Measurements from ENCODE around the gene CEACAM21. TPM values are rescaled to one million over a fixed set of nuclear protein-coding genes. Genes with fewer than 3 reads are reported as not detected.
A peak's percentile ranks its signal among the peaks of the same experiment; 100 is the strongest.

CEACAM21 gene
- total RNA-seq, 3 donors from 2014 or later (not counting 1 experiment from before 2014, with no cell fraction given): 26.8 to 46.6 (median 33.6) TPM

DNA sequence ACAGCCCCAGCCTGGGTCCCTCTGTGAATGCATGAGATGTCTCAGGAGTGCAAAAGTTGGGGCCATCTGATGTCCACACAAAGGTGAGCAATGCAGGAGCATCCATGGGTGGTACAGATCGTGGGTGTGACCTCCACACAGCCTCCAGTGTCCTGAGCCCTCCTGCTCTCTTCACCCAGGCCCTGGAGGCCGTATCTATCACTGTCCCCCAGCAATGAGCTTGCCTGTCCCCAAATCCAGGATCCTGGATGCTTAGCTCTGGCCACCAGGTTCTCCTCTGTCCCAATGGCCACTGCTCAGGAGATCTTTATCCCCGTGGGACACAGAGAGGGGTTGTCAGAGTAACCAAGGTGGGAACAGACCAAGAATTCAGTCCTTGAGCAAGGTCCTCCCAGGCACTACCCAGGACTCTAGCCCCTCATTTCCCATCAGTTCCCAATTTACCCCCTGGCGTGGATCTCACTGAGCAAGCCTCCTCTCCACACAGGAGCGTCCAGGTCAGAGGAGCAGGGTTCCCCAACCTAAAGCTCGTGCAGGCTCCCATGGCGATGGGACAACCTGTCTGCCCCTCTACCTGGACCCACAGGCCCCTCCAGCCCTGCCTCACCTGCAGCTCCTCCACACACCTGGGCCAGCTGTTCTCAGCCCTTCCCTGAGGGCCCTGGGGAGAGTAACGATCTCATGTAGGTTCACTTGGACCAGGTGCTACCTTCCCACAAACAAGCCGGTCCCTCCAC is 11.3 kb downstream of the CEACAM21 start:
- intact Hi-C loops (cut with micrococcal nuclease): no loop called here
- ATAC-seq (no peak), DNase-seq (no peak)
- H3K4me3 Mint-ChIP-seq: no peak overlapping the region
- 88% methylated on average over 9 of the region's 9 CpGs for WGBS (ENCODE audit: insufficient coverage)
- Histone ChIP-seq H3K27me3 (ENCODE audit: control insufficient read depth, insufficient read depth, low read length) (no peaks in the 10 kb centered on the region), H3K4me1 (ENCODE audit: control insufficient read depth, insufficient read depth, low read length) (peaks cover 6% of the 10 kb centered on the region), H3K9me3 (ENCODE audit: control insufficient read depth, insufficient read depth, low read length) (peaks cover 2% of the 10 kb centered on the region), H3K27ac (ENCODE audit: low read length) (no peak overlapping the region), H3K36me3 (ENCODE audit: control insufficient read depth, insufficient read depth, low read length) (peaks cover 42% of the 10 kb centered on the region), H3K4me3 (ENCODE audit: low read length) (no peak overlapping the region)
- H3K27me3 Mint-ChIP-seq (ENCODE audit: low read depth in 2 of 2): peaks cover 0 to 1% of the 10 kb centered on the region in 2 donors
- no peaks in the 10 kb centered on the region for H3K9me3 Mint-ChIP-seq
- H3K36me3 Mint-ChIP-seq: peaks cover 14% of the 10 kb centered on the region
- H3K27ac Mint-ChIP-seq: no peak overlapping the region
- TF ChIP-seq, protein P1, sequence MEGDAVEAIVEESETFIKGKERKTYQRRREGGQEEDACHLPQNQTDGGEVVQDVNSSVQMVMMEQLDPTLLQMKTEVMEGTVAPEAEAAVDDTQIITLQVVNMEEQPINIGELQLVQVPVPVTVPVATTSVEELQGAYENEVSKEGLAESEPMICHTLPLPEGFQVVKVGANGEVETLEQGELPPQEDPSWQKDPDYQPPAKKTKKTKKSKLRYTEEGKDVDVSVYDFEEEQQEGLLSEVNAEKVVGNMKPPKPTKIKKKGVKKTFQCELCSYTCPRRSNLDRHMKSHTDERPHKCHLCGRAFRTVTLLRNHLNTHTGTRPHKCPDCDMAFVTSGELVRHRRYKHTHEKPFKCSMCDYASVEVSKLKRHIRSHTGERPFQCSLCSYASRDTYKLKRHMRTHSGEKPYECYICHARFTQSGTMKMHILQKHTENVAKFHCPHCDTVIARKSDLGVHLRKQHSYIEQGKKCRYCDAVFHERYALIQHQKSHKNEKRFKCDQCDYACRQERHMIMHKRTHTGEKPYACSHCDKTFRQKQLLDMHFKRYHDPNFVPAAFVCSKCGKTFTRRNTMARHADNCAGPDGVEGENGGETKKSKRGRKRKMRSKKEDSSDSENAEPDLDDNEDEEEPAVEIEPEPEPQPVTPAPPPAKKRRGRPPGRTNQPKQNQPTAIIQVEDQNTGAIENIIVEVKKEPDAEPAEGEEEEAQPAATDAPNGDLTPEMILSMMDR (IDR thresholded peaks at IDR 0.05): no peak
- peaks cover 0 to 17% of the 10 kb centered on the region in 2 donors for H3K4me1 Mint-ChIP-seq

DNA sequence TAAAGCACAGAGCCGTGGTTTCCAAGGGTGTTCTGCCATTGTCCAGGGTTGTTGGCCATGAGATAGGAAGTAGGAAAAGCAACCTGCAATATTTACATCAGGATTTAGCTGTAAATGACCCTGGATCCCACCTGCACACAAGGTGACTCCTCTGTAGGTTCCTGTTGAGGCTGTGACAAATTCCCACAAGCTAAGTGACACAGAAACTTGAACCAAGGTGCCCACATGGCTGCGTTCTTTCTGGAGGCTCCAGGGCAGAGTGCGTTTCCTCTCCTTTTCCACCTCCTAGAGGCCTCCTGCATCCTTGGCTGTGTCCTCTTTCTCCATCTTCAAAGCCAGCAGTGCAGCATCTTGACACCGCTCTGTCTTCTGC is 11.9 kb downstream of the CEACAM21 start:
- Histone ChIP-seq H3K4me3 (ENCODE audit: low read length) (no peak overlapping the region), H3K4me1 (ENCODE audit: control insufficient read depth, insufficient read depth, low read length) (peaks cover 6% of the 10 kb centered on the region), H3K27me3 (ENCODE audit: control insufficient read depth, insufficient read depth, low read length) (no peaks in the 10 kb centered on the region), H3K27ac (ENCODE audit: low read length) (no peak overlapping the region), H3K36me3 (ENCODE audit: control insufficient read depth, insufficient read depth, low read length) (peaks cover 41% of the 10 kb centered on the region), H3K9me3 (ENCODE audit: control insufficient read depth, insufficient read depth, low read length) (no peaks in the 10 kb centered on the region)
- Mint-ChIP-seq H3K4me3 (no peak overlapping the region), H3K27ac (no peak overlapping the region), H3K4me1 (peaks cover 0 to 17% of the 10 kb centered on the region in 2 donors), H3K9me3 (no peaks in the 10 kb centered on the region), H3K27me3 (ENCODE audit: low read depth in 2 of 2) (peaks cover 0 to 5% of the 10 kb centered on the region in 2 donors), H3K36me3 (peaks cover 8% of the 10 kb centered on the region)
- TF ChIP-seq, protein P1 (IDR thresholded peaks at IDR 0.05): no peak
- DNase-seq (no peak), ATAC-seq (no peak)
- intact Hi-C loops (cut with micrococcal nuclease): no loop called here
- 94% methylated on average over 4 of the region's 4 CpGs for WGBS (ENCODE audit: insufficient coverage)

DNA sequence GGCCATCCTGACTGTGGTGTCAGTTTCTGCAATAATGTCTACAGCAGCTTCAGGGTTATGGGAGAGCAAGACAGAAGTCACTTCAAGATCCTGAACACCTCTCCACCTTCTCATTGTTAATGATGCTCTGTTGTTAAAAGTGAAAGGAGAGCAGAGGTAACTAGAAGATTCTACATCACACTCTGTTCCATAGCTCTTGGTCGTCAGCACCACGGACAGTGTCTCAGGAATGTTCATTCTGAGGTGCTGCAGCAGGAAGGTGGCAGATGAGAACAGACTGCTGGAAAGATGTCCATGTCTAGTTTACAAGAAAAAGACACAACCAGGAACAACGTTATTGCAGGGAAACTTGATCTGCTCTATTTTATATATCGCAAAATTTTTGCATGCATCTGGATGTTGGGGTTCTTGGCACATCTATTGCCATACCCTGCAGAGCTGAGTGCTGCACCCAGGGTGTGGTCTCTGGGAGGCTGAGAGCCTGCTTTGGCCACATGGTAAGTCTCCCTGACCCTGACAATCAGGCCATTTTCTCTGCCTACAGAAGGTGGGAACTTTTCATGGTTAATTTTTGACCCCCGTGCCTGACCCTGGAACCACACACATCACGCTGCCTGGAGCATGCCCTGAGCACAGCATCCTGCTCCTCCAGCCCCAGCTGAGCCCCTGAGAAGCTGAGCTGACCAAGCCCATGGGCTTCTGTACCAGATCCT is 12.7 kb downstream of the CEACAM21 start:
- Mint-ChIP-seq H3K4me3 (no peak overlapping the region), H3K36me3 (no peaks in the 10 kb centered on the region), H3K27ac (no peak overlapping the region), H3K4me1 (peaks cover 0 to 17% of the 10 kb centered on the region in 2 donors), H3K27me3 (ENCODE audit: low read depth in 2 of 2) (peaks cover 0 to 9% of the 10 kb centered on the region in 2 donors), H3K9me3 (no peaks in the 10 kb centered on the region)
- Histone ChIP-seq H3K27ac (ENCODE audit: low read length) (no peak overlapping the region), H3K9me3 (ENCODE audit: control insufficient read depth, insufficient read depth, low read length) (no peaks in the 10 kb centered on the region), H3K36me3 (ENCODE audit: control insufficient read depth, insufficient read depth, low read length) (peaks cover 34% of the 10 kb centered on the region), H3K27me3 (ENCODE audit: control insufficient read depth, insufficient read depth, low read length) (no peaks in the 10 kb centered on the region), H3K4me1 (ENCODE audit: control insufficient read depth, insufficient read depth, low read length) (peaks cover 6% of the 10 kb centered on the region), H3K4me3 (ENCODE audit: low read length) (no peak overlapping the region)
- intact Hi-C loops (cut with micrococcal nuclease): no loop called here
- 68% methylated on average over 6 of the region's 6 CpGs for WGBS (ENCODE audit: insufficient coverage)
- TF ChIP-seq, protein P1 (IDR thresholded peaks at IDR 0.05): no peak
- DNase-seq: peak in 1 of 2 donors; percentile 50
- ATAC-seq: no peak
